GM18511 (cell line): ENCODE measurements around the gene TEX28.
A peak's percentile ranks its signal among the peaks of the same experiment; 100 is the strongest.
"Not testable (repeated sequence)": the region's sequence is repeated elsewhere in the genome, so short reads cannot be mapped to it uniquely, and the experiment has no call there.

Experiments
- ATAC-seq: cut with Tn5 transposase; IDR thresholded peaks from one replicate; pipeline ENCODE4 v1.9.1; 2021; ENCODE audit warnings: mild to moderate bottlenecking, moderate library complexity; ENCODE audit not compliant: unreplicated experiment

The TEX28 gene

DNA sequence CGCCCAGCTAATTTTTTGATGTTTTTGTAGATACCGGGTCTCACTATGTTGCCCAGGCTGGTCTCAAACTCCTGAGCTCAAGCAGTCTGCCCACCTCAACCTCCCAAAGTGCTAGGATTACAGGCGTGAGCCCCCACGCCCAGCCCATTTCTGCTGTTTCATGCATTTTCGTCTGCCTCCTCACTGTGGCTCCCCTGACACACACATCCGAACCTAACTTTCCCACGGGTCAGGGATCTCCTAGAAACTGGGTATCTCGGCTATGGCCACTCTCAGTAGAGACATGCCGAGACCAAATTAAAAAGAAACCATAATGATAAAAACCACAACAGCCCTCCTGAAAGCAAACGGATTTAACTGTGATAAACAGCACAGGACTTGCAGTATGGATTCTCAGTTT is 46.8 kb downstream of the TEX28 start:
- ATAC-seq, result peak; percentile 11

DNA sequence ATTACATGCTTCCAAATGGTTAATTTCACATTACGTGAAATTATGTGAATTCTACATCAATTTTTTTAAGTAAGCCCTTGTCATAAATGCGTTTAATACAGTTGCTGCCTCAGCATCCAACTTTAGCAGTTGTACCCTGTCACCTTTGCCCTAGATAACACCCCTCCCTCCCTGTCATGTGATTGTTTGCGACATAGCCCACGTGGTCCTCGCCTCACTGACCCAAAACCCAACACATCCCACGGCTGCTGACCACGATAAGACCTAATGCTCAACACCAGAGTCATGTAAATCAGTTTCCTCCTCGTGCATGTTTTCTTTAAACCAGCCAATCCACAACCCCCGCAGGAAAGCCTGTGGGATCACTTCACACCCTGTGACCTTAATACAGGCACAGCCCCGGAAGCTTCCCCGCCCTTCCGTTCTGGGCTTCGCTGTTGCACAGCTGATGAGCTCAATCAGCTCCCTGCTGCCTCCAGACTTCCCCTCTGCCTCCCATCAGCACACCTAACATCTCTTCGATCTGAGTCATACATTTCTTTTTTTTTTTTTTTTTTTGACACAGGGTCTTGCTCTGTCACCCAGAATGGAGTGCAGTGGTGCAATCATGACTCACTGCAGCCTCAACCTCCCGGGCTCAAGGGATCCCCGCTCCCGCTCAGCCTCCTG is 47.4 kb downstream of the TEX28 start:
- peak; percentile 86 for ATAC-seq

GRCh38 chrX:154239982-154240503 is 54.9 kb downstream of the TEX28 start:
- not testable (repeated sequence) for ATAC-seq

GRCh38 chrX:154238939-154239559 is 55.9 kb downstream of the TEX28 start:
- not testable (repeated sequence) for ATAC-seq

- not testable (repeated sequence) for ATAC-seq
Observed at GRCh38 chrX:154233620-154234019, 61.3 kb downstream of the TEX28 start.

DNA sequence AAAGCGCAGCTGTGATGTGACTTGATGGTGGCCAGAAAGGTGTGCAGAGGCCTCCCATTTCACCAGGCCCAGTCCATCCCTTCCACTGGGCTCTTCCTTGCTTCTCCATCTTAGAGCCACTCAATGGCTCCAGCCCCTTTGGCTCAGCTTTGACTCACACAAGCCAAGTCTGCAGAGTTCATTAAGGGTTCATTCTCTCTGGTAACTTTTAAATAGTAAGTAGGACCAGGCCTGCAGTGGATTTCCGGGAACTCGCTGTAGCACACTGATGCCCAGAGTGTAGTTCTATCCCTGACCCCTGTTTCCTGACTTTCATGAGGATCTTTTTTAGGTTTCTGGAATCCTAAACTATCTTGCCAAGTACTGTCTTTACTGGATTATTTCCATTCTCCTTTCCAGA is 63.5 kb downstream of the TEX28 start:
- not testable (repeated sequence) for ATAC-seq

DNA sequence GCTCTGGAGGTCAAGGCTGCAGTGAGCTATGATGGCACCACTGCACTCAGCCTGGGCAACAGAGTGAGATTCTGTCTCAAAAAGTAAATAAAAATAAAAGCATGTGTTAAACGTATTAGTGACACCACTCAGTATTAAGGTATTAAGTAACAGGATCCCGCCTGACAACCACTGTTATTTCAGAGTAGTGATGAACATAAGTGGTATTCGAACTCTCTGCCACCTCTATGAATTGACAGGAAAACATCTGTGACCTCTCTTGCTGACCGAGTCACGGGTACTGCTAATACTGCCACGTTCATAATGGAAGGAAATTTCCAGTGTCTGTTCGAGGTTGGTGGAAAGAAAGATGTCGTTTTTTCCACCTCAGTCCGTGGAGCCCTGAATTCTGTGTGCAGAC is 68.2 kb downstream of the TEX28 start:
- ATAC-seq, result not testable (repeated sequence)

DNA sequence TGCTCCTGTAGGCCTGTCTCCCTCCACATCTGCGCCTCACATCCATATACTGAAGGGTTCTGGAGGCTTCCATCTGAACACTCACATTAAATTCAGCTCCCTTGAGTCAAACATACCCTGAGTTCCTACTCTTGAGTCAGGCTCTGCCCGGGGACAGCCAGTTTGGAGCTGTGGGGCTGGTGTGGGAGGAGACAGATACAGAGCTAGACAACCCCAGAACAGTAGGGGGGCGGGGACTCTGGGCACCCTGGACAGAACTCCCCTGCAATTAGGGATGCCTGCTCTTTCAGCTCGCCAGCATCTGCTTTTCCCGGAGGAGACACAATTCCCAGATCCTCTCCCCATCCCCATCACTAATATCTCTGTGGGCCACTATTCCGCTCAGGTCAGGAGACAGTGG is 69.6 kb downstream of the TEX28 start:
- ATAC-seq, result not testable (repeated sequence)
